ENCODE data around the gene RPL32. TPM values are rescaled to one million over a fixed set of nuclear protein-coding genes. Genes with fewer than 3 reads are reported as not detected.
"Not testable (repeated sequence)": the region's sequence is repeated elsewhere in the genome, so short reads cannot be mapped to it uniquely, and the experiment has no call there.

RPL32 gene
- total RNA-seq, 1 donor from 2014 or later = 868 TPM

GRCh38 chr3:12796171-12797123 lies 44.9 kb downstream of the RPL32 start, which contains the start of gene CAND2:
CAND2 (plus strand) TSS chr3:12796680; CDS start chr3:12796721, 41 bp downstream.
- ATAC-seq (ENCODE audit: poor library complexity) (peak; percentile 91), DNase-seq (peak; percentile 86)
- intact Hi-C loops (cut with DNase I) = no loop called here

- intact Hi-C loops (cut with DNase I) = no loop called here
- ATAC-seq (ENCODE audit: poor library complexity) (no peak), DNase-seq (no peak)
Measured at GRCh38 chr3:12793701-12794100, 47.7 kb downstream of the RPL32 start.

GRCh38 chr3:12791430-12791829 lies 49.9 kb downstream of the RPL32 start:
- intact Hi-C loops (cut with DNase I) = no loop called here
- ATAC-seq (ENCODE audit: poor library complexity) = no peak
- DNase-seq = no peak

- ATAC-seq (ENCODE audit: poor library complexity); intact Hi-C loops (cut with DNase I): not testable (repeated sequence)
Measured at GRCh38 chr3:12787967-12788690, 53.2 kb downstream of the RPL32 start.

GRCh38 chr3:12787346-12787745 lies 54.0 kb downstream of the RPL32 start:
- DNase-seq; intact Hi-C loops (cut with DNase I): not testable (repeated sequence)

More at GRCh38 chr3:12787967-12788690, 53.2 kb downstream of the RPL32 start:
- DNase-seq = not testable (repeated sequence)

GRCh38 chr3:12785096-12785495 lies 56.3 kb downstream of the RPL32 start:
- intact Hi-C loops (cut with DNase I) = no loop called here
- ATAC-seq (ENCODE audit: poor library complexity) = no peak
- no peak for DNase-seq

More at GRCh38 chr3:12787346-12787745, 54.0 kb downstream of the RPL32 start:
- not testable (repeated sequence) for ATAC-seq (ENCODE audit: poor library complexity)

Other genes with a start within 250 kb of the RPL32 start
- 142 TPM for gene RAF1, start 177.4 kb downstream of the RPL32 start, total RNA-seq
- gene TMEM40, start 82.3 kb downstream of the RPL32 start, total RNA-seq = 5.6 TPM
- gene CAND2, start 44.9 kb downstream of the RPL32 start, total RNA-seq = 61.6 TPM
- gene IQSEC1, start 231.9 kb upstream of the RPL32 start, total RNA-seq = 78.6 TPM

Measured in Right ventricle myocardium superior (tissue), 1 donor.